K562 (cell line): ENCODE data around the gene AQP6. TPM values are rescaled to one million over a fixed set of nuclear protein-coding genes. Genes with fewer than 3 reads are reported as not detected.

Source experiments
- ATF2 ChIP-seq: sonication (generic); formaldehyde crosslinking; IDR thresholded peaks from 2 replicates; pipeline ENCODE4 v1.8.1; 2022; ENCODE audit warnings: missing genetic modification reagents
- CBX5 ChIP-seq: IDR thresholded peaks from 2 replicates; pipeline ENCODE4 v1.6.1; 2014; ENCODE audit warnings: low read depth, borderline replicate concordance
- CREB3L1 ChIP-seq: fragments of 450-650 bp; IDR thresholded peaks from 2 replicates; pipeline ENCODE4 v1.6.1; 2014; ENCODE audit warnings: low read depth, mild to moderate bottlenecking, moderate library complexity, borderline replicate concordance
- ELF2 ChIP-seq: fragments of 250-450 bp; sonication (Bioruptor Pico); IDR thresholded peaks from 2 replicates; pipeline ENCODE4 v1.5.0; 2021; ENCODE audit warnings: mild to moderate bottlenecking
- GABPA ChIP-seq: fragments of 200-800 bp; sonication (Bioruptor generic); conservative IDR thresholded peaks from 2 replicates; pipeline ENCODE4 v1.6.1; 2016; ENCODE audit warnings: low read depth, missing genetic modification characterization, missing compliant biosample characterization
- HDAC6 ChIP-seq: IDR thresholded peaks from 2 replicates; pipeline ENCODE4 v1.6.1; 2012; ENCODE audit warnings: low read depth, mild to moderate bottlenecking, control low read depth, inconsistent platforms, low read length, moderate library complexity
- IRF1 ChIP-seq: sonication (generic); formaldehyde crosslinking; IDR thresholded peaks from 2 replicates; pipeline ENCODE4 v1.8.0; 2022; ENCODE audit warnings: missing genetic modification reagents, mild to moderate bottlenecking, borderline replicate concordance
- JUNB ChIP-seq: fragments of 450-650 bp; formaldehyde crosslinking; conservative IDR thresholded peaks from 2 replicates; pipeline ENCODE4 v1.4.0; 2020; ENCODE audit warnings: mild to moderate bottlenecking
- KLF13 ChIP-seq: fragments of 450-650 bp; IDR thresholded peaks from 2 replicates; pipeline ENCODE4 v1.6.1; 2016; ENCODE audit warnings: missing genetic modification characterization, low read depth, mild to moderate bottlenecking, missing compliant biosample characterization, moderate library complexity, borderline replicate concordance
- MEF2A ChIP-seq: IDR thresholded peaks from 2 replicates; pipeline ENCODE4 v1.6.1; 2011; ENCODE audit warnings: low read depth, mild to moderate bottlenecking, low read length, moderate library complexity; ENCODE audit not compliant: control insufficient read depth
- MIER1 ChIP-seq: fragments of 450-650 bp; IDR thresholded peaks from 2 replicates; pipeline ENCODE4 v1.6.1; 2016; ENCODE audit warnings: antibody characterized with exemption, mild to moderate bottlenecking, low read depth
- MTA1 ChIP-seq: fragments of 450-650 bp; IDR thresholded peaks from 2 replicates; pipeline ENCODE4 v1.6.1; 2017; ENCODE audit warnings: borderline replicate concordance
- NCOA4 ChIP-seq: fragments of 450-650 bp; IDR thresholded peaks from 2 replicates; pipeline ENCODE4 v1.6.1; 2018; ENCODE audit warnings: mild to moderate bottlenecking; ENCODE audit not compliant: partially characterized antibody
- NUFIP1 ChIP-seq: fragments of 450-650 bp; IDR thresholded peaks from 2 replicates; pipeline ENCODE4 v1.6.1; 2018; ENCODE audit not compliant: partially characterized antibody
- OTX1 ChIP-seq: fragments of 450-650 bp; formaldehyde crosslinking; IDR thresholded peaks from 2 replicates; pipeline ENCODE4 v1.4.0; 2022; ENCODE audit warnings: mild to moderate bottlenecking
- POLR2AphosphoS2 ChIP-seq: IDR thresholded peaks from 2 replicates; pipeline ENCODE4 v1.6.1; 2012; ENCODE audit warnings: low read length, improper control_type of control experiment
- RBM17 ChIP-seq: fragments of 200-400 bp; formaldehyde crosslinking; IDR thresholded peaks from 2 replicates; pipeline ENCODE4 v1.6.1; 2017; ENCODE audit warnings: low read depth, mild to moderate bottlenecking, low read length, borderline replicate concordance
- SMAD4 ChIP-seq: fragments of 250-450 bp; sonication (Bioruptor Pico); conservative IDR thresholded peaks from 2 replicates; pipeline ENCODE4 v1.8.0; 2021; ENCODE audit warnings: inconsistent platforms, mild to moderate bottlenecking, moderate library complexity
- SRF ChIP-seq, 2 experiments: fragments of 250-450, 450-650 bp in 1 of 2; sonication (Bioruptor Pico) in 1 of 2; sonication (generic) in 1 of 2; formaldehyde crosslinking; IDR thresholded peaks; 2 replicates each; pipeline versions ENCODE4 v1.5.0 to v1.5.1; 2020 to 2022; ENCODE audit warnings: mild to moderate bottlenecking in 1 of 2, missing genetic modification reagents in 1 of 2
- THRA ChIP-seq: fragments of 450-650 bp; IDR thresholded peaks from 2 replicates; pipeline ENCODE4 v1.6.1; 2017; ENCODE audit warnings: mild to moderate bottlenecking, moderate library complexity
- ZBED1 ChIP-seq: IDR thresholded peaks from 2 replicates; pipeline ENCODE4 v1.6.1; 2014
- ZNF146 ChIP-seq: IDR thresholded peaks from one replicate; pipeline ENCODE4 v1.6.1; 2018; ENCODE audit warnings: missing compliant biosample characterization; ENCODE audit not compliant: unreplicated experiment
- ZNF165 ChIP-seq: fragments of 250-450 bp; sonication (Bioruptor Pico); IDR thresholded peaks from 2 replicates; pipeline ENCODE4 v1.4.0; 2020; ENCODE audit warnings: borderline replicate concordance
- polyA plus RNA-seq, 8 experiments: library from polyadenylated mRNA; depleted of rRNA in 4 of 8; stranded (reverse) in 5 of 8; unstranded in 3 of 8; fragments of >200 nt; fragmentation: Nextera tagmentation in 2 of 8; fragmentation: Illumina TruSeq in 1 of 8; extraction: Ambion mirVana in 2 of 8; extraction: Trizol in 1 of 8; gene quantifications; 2 replicates each; pipeline versions ENCODE4 v1.2.1 to v1.2.3, GENCODE V29; 2011 to 2014; ENCODE audit warnings: inconsistent platforms in 1 of 8, missing spikeins in 1 of 8
- total RNA-seq, 7 experiments: library from RNA; depleted of rRNA in 6 of 7; stranded (reverse); fragments of >200 nt in 6 of 7; fragmentation: Illumina TruSeq in 2 of 7; extraction: Trizol in 2 of 7; gene quantifications; 2 replicates each; pipeline versions ENCODE4 v1.2.1 to v1.2.3, GENCODE V29; 2011 to 2021; ENCODE audit warnings: low replicate concordance in 1 of 7

Gene AQP6
- total and polyA plus RNA-seq, 9 of the 15 experiments (the other 6 are each of a cell fraction or from before 2014, with no cell fraction given): 0.05 to 0.12 TPM; not detected in 7

GRCh38 chr12:50025187-50026059 lies 52.7 kb downstream of the AQP6 start, which contains the start of gene RACGAP1 (continued):
- TF ChIP-seq NCOA4 (no peak), JUNB (no peak), KLF13 (tag) (peak; percentile 54; the same call in 1 of the 2 replicates), POLR2AphosphoS2 (no peak), RBM17 (no peak), OTX1 (CRISPR knock-in tag) (no peak), SMAD4 (CRISPR knock-in tag) (no peak), NUFIP1 (no peak), ATF2 (CRISPR knock-in tag) (no peak), GABPA (tag) (peak; percentile 95), ELF2 (CRISPR knock-in tag) (peak; percentile 82; the same call in 1 of the 2 replicates), ZNF165 (CRISPR knock-in tag) (no peak), ZBED1 (no peak), MIER1 (no peak), ZNF146 (CRISPR knock-in tag) (no peak), HDAC6 (no peak), CREB3L1 (peak; percentile 70), SRF (CRISPR knock-in tag; IDR thresholded peaks at IDR 0.05) (no peak), THRA (no peak), CBX5 (no peak), MTA1 (peak; percentile 87), IRF1 (CRISPR knock-in tag) (no peak), MEF2A (no peak)
